ENCODE data around the gene DLG2.
A peak's percentile ranks its signal among the peaks of the same experiment; 100 is the strongest.

The DLG2 gene

GRCh38 chr11:85589373-85589772 lies 37.8 kb downstream of the DLG2 start:
- H3K4me3 ChIP-seq (ENCODE audit: low read length): no peak overlapping the region
- TF ChIP-seq CTCF (IDR thresholded peaks at IDR 0.05; ENCODE audit: insufficient read depth, low read depth, low read length, missing control alignments): no peak
- DNase-seq (ENCODE audit: low read depth): peak; percentile 8

- H3K4me3 ChIP-seq (ENCODE audit: low read length): no peak overlapping the region
- TF ChIP-seq CTCF (IDR thresholded peaks at IDR 0.05; ENCODE audit: insufficient read depth, low read depth, low read length, missing control alignments): no peak
- DNase-seq (ENCODE audit: low read depth): no peak
These were observed 45.0 kb downstream of the DLG2 start for GRCh38 chr11:85582111-85582510.

- DNase-seq (ENCODE audit: low read depth): no peak
- no peak for TF ChIP-seq CTCF (IDR thresholded peaks at IDR 0.05; ENCODE audit: insufficient read depth, low read depth, low read length, missing control alignments)
- H3K4me3 ChIP-seq (ENCODE audit: low read length): no peak overlapping the region
These were observed 51.8 kb downstream of the DLG2 start for GRCh38 chr11:85575388-85575787.

GRCh38 chr11:85572056-85572455 lies 55.1 kb downstream of the DLG2 start:
- no peak for DNase-seq (ENCODE audit: low read depth)
- no peak overlapping the region for H3K4me3 ChIP-seq (ENCODE audit: low read length)
- TF ChIP-seq CTCF (IDR thresholded peaks at IDR 0.05; ENCODE audit: insufficient read depth, low read depth, low read length, missing control alignments): no peak

- H3K4me3 ChIP-seq (ENCODE audit: low read length): no peak overlapping the region
- no peak for TF ChIP-seq CTCF (IDR thresholded peaks at IDR 0.05; ENCODE audit: insufficient read depth, low read depth, low read length, missing control alignments)
- DNase-seq (ENCODE audit: low read depth): no peak
These were observed 57.6 kb downstream of the DLG2 start for GRCh38 chr11:85569525-85569924.

- no peak overlapping the region for H3K4me3 ChIP-seq (ENCODE audit: low read length)
- no peak for TF ChIP-seq CTCF (IDR thresholded peaks at IDR 0.05; ENCODE audit: insufficient read depth, low read depth, low read length, missing control alignments)
These were observed 68.7 kb downstream of the DLG2 start for GRCh38 chr11:85558411-85558810.

GRCh38 chr11:85551881-85552280 lies 75.3 kb downstream of the DLG2 start:
- TF ChIP-seq CTCF (IDR thresholded peaks at IDR 0.05; ENCODE audit: insufficient read depth, low read depth, low read length, missing control alignments): no peak
- H3K4me3 ChIP-seq (ENCODE audit: low read length): no peak overlapping the region
- no peak for DNase-seq (ENCODE audit: low read depth)

More at GRCh38 chr11:85558411-85558810, 68.7 kb downstream of the DLG2 start:
- DNase-seq (ENCODE audit: low read depth): no peak

Data from epithelial cell of esophagus (primary cell).